ENCODE measurements around the gene CBARP.

CBARP gene

GRCh38 chr19:1237754-1238368 lies at the start of gene CBARP:
CBARP (minus strand) TSS chr19:1238005; CDS start chr19:1236100, 1,905 bp downstream.
- DNase-seq = no peak

- DNase-seq = no peak
These were observed 48.9 kb upstream of the CBARP start for GRCh38 chr19:1286487-1287353.

GRCh38 chr19:1285737-1286360 lies 48.0 kb upstream of the CBARP start, which contains the start of gene EFNA2:
EFNA2 (plus strand) TSS chr19:1285873; CDS start chr19:1286169, 296 bp downstream.
- DNase-seq = no peak

- no peak for DNase-seq
These were observed 47.4 kb upstream of the CBARP start for GRCh38 chr19:1284979-1285736.

- no peak for DNase-seq
These were observed 46.6 kb upstream of the CBARP start for GRCh38 chr19:1284293-1284978.

- no peak for DNase-seq
These were observed 46.1 kb upstream of the CBARP start for GRCh38 chr19:1283917-1284292.

GRCh38 chr19:1283207-1283916 lies 45.6 kb upstream of the CBARP start:
- DNase-seq = no peak

- DNase-seq = no peak
These were observed 44.9 kb upstream of the CBARP start for GRCh38 chr19:1282588-1283206.

- no peak for DNase-seq
These were observed 43.9 kb upstream of the CBARP start for GRCh38 chr19:1281569-1282287.

GRCh38 chr19:1280636-1281568 lies 43.1 kb upstream of the CBARP start:
- no peak for DNase-seq

- DNase-seq = peak; percentile 45
These were observed 42.1 kb upstream of the CBARP start for GRCh38 chr19:1279782-1280341.

- DNase-seq = no peak
These were observed 41.2 kb upstream of the CBARP start for GRCh38 chr19:1278713-1279660.

- no peak for DNase-seq
These were observed 40.3 kb upstream of the CBARP start for GRCh38 chr19:1278074-1278473.

- DNase-seq = no peak
These were observed 39.3 kb upstream of the CBARP start for GRCh38 chr19:1277061-1277460.

GRCh38 chr19:1276628-1277022 lies 38.8 kb upstream of the CBARP start:
- no peak for DNase-seq

GRCh38 chr19:1275976-1276627 lies 38.3 kb upstream of the CBARP start:
- no peak for DNase-seq

GRCh38 chr19:1275260-1275975 lies 37.6 kb upstream of the CBARP start, which contains the start of gene FAM174C:
FAM174C (plus strand) TSS chr19:1275530; CDS start chr19:1275550, 20 bp downstream.
- peak; percentile 96 for DNase-seq

All from NCI-H446 treated with DMSO at 0.1 percent for 48 hours (cell line).